Ishikawa (cell line): ENCODE measurements around the gene COL12A1.

Experiments
- CEBPB ChIP-seq: IDR thresholded peaks from 2 replicates; pipeline ENCODE4 v1.6.1; 2012
- CREB1 ChIP-seq: IDR thresholded peaks from 2 replicates; pipeline ENCODE4 v1.6.1; 2012; ENCODE audit warnings: low read depth
- EGR1 ChIP-seq: IDR thresholded peaks from 2 replicates; pipeline ENCODE4 v1.6.1; 2012
- EP300 ChIP-seq: IDR thresholded peaks from 2 replicates; pipeline ENCODE4 v1.6.1; 2012; ENCODE audit warnings: borderline replicate concordance
- FOXM1 ChIP-seq: IDR thresholded peaks from 2 replicates; pipeline ENCODE4 v1.6.1; 2012; ENCODE audit warnings: low read depth, borderline replicate concordance
- NFIC ChIP-seq: IDR thresholded peaks from 2 replicates; pipeline ENCODE4 v1.6.1; 2012
- RAD21 ChIP-seq: IDR thresholded peaks from 2 replicates; pipeline ENCODE4 v1.6.1; 2012; ENCODE audit warnings: low read depth
- TAF1 ChIP-seq: IDR thresholded peaks from 2 replicates; pipeline ENCODE4 v1.6.1; 2012; ENCODE audit warnings: low read depth, mild to moderate bottlenecking
- TCF12 ChIP-seq: IDR thresholded peaks from 2 replicates; pipeline ENCODE4 v1.6.1; 2012; ENCODE audit warnings: low read depth
- TEAD4 ChIP-seq: IDR thresholded peaks from 2 replicates; pipeline ENCODE4 v1.6.1; 2012
- YY1 ChIP-seq: IDR thresholded peaks from 2 replicates; pipeline ENCODE4 v1.6.1; 2012; ENCODE audit warnings: low read depth
- ZBTB7A ChIP-seq: IDR thresholded peaks from 2 replicates; pipeline ENCODE4 v1.6.1; 2012; ENCODE audit warnings: low read depth
- TF ChIP-seq, protein P1 (sequence below): IDR thresholded peaks from 2 replicates; pipeline ENCODE4 v1.6.1; 2012
- TF ChIP-seq, protein P2 (sequence below): IDR thresholded peaks from 2 replicates; pipeline ENCODE4 v1.6.1; 2012; ENCODE audit warnings: low read depth, mild to moderate bottlenecking
- TF ChIP-seq, protein P3 (sequence below): IDR thresholded peaks from 2 replicates; pipeline ENCODE4 v1.6.1; 2012

COL12A1 gene

DNA sequence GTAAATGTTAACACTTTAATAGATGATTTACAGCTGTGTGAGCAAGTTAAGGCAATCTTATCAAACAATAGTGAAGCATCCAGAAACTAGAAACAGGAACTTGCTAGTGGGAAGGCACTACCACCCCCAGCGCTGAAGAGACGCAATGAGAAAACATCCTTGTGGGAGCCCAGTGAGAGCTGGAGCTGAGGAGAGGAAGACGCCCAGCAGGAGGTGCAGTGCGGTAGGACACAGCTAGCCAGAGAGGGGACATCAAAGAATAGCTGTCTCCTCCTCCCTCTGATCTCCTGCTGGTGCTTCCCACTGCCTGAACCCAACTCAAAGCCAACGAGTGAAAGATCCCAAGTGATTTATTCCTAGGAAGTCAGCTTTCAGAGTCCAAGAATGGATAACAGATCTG lies 140.3 kb downstream of the COL12A1 start:
- TF ChIP-seq FOXM1 (no peak), RAD21 (no peak), ZBTB7A (no peak), EP300 (no peak), TCF12 (no peak), CREB1 (no peak), YY1 (no peak), TEAD4 (no peak), NFIC (no peak), CEBPB (no peak), EGR1 (no peak), TAF1 (no peak)
- TF ChIP-seq, protein P1, sequence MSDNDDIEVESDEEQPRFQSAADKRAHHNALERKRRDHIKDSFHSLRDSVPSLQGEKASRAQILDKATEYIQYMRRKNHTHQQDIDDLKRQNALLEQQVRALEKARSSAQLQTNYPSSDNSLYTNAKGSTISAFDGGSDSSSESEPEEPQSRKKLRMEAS, result no peak
- TF ChIP-seq, protein P2, sequence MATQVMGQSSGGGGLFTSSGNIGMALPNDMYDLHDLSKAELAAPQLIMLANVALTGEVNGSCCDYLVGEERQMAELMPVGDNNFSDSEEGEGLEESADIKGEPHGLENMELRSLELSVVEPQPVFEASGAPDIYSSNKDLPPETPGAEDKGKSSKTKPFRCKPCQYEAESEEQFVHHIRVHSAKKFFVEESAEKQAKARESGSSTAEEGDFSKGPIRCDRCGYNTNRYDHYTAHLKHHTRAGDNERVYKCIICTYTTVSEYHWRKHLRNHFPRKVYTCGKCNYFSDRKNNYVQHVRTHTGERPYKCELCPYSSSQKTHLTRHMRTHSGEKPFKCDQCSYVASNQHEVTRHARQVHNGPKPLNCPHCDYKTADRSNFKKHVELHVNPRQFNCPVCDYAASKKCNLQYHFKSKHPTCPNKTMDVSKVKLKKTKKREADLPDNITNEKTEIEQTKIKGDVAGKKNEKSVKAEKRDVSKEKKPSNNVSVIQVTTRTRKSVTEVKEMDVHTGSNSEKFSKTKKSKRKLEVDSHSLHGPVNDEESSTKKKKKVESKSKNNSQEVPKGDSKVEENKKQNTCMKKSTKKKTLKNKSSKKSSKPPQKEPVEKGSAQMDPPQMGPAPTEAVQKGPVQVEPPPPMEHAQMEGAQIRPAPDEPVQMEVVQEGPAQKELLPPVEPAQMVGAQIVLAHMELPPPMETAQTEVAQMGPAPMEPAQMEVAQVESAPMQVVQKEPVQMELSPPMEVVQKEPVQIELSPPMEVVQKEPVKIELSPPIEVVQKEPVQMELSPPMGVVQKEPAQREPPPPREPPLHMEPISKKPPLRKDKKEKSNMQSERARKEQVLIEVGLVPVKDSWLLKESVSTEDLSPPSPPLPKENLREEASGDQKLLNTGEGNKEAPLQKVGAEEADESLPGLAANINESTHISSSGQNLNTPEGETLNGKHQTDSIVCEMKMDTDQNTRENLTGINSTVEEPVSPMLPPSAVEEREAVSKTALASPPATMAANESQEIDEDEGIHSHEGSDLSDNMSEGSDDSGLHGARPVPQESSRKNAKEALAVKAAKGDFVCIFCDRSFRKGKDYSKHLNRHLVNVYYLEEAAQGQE, result no peak
- TF ChIP-seq, protein P3, sequence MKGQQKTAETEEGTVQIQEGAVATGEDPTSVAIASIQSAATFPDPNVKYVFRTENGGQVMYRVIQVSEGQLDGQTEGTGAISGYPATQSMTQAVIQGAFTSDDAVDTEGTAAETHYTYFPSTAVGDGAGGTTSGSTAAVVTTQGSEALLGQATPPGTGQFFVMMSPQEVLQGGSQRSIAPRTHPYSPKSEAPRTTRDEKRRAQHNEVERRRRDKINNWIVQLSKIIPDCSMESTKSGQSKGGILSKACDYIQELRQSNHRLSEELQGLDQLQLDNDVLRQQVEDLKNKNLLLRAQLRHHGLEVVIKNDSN, result no peak

DNA sequence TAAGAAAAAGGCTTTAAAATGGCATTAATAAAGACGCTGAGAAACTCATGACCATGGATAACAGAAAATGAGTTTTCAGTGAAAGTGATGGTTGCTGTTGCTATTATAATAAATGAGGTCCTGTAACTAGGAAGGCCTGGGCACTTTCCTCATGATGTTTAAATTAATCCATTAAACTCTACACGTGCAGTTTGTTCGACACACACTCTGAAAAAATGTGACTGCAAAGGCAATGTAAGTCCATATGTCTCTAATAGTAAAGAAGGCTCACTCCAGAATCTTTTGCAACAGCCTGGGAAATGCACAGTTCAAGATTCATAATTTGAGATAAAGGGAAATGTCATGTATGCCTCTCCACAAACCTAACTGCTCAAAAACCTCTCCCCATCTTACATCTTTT lies 153.4 kb downstream of the COL12A1 start:
- TF ChIP-seq CREB1 (no peak), TCF12 (no peak), FOXM1 (no peak), ZBTB7A (no peak), RAD21 (no peak), TEAD4 (no peak), EGR1 (no peak), CEBPB (no peak), NFIC (no peak)
- TF ChIP-seq, protein P3, result no peak
- TF ChIP-seq, protein P2, result no peak
- TF ChIP-seq, protein P1, result no peak

DNA sequence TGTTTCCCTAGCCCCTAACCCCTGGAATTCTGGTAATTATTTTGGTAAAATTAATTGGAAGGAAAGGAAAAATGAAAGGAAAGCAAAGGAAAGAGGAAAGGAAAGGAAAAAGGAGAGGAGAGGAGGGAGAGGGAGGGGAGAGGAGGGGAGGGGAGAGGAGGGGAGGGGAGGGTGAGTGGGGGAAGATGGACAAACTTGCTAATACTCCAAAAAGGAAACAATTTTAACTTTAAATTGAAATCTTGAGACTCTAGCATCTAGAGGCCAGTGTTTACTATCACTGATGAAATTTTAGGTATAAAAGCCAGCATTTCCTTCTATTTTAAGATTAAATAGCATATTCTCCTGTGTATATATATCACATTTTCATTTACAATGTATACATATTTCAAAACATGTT lies 156.5 kb downstream of the COL12A1 start:
- TF ChIP-seq, protein P3, result no peak
- TF ChIP-seq CREB1, result no peak
- TF ChIP-seq, protein P2, result no peak
- no peak for TF ChIP-seq EP300
- TF ChIP-seq, protein P1, result no peak
- TF ChIP-seq YY1, result no peak
- TF ChIP-seq TAF1, result no peak

DNA sequence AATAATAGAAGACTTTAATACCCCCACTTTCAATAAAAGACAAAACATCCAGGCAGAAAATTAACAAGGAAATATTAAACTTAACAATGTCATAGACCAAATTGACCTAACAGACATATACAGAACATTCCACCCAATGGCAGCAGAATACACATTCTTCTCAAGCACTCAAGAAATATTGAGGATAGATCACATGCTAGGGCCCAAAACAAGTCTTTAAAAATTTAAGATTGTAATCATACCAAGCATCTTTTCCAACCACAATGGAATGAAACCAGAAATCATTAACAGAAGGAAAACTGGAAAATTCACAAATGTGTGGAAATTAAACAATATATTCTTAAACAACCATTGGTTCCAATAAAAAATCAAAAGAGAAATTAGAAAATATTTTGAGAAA lies 161.0 kb downstream of the COL12A1 start:
- TF ChIP-seq YY1, result no peak
- TF ChIP-seq NFIC, result no peak
- no peak for TF ChIP-seq CEBPB
- TF ChIP-seq, protein P1, result no peak
- TF ChIP-seq TCF12, result no peak
